ENCODE measurements around the gene TYSND1.
"Not testable (repeated sequence)": the region's sequence is repeated elsewhere in the genome, so short reads cannot be mapped to it uniquely, and the experiment has no call there.

Gene TYSND1

DNA sequence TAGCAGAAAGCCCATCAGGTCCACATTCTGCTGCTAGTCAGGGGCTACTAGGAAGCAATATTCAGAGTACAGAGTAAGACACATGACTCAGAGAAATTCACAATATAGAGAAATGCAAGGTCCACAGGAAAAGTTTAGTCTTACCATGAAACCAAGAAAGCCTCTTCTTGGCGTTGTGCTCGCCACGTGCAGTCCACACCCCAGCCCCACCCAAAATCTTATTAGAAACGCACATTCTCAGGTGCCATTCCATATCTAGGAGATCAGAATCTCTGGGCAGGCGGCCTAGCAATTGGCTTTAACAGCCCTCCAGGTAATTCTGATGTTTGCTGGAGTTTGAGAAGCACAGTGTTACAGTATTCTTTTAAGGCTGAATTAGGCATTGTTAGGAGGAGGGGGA lies 39.6 kb upstream of the TYSND1 start:
- Histone ChIP-seq H3K36me3 (ENCODE audit: low read depth) (no peaks in the 10 kb centered on the region), H3K4me3 (ENCODE audit: severe bottlenecking) (no peak overlapping the region), H3K9me3 (ENCODE audit: severe bottlenecking) (no peaks in the 10 kb centered on the region), H3K27me3 (ENCODE audit: insufficient read depth, poor library complexity, severe bottlenecking) (no peaks in the 10 kb centered on the region), H3K4me1 (ENCODE audit: insufficient read depth, poor library complexity, severe bottlenecking) (peaks cover 9% of the 10 kb centered on the region), H3K27ac (ENCODE audit: poor library complexity, severe bottlenecking) (peak overlapping the region; percentile 13)
- no peak for DNase-seq (ENCODE audit: low spot score)
- peak; percentile 23; the same call in 1 of the 3 replicates for ATAC-seq (ENCODE audit: low read depth)
- TF ChIP-seq, protein P1, sequence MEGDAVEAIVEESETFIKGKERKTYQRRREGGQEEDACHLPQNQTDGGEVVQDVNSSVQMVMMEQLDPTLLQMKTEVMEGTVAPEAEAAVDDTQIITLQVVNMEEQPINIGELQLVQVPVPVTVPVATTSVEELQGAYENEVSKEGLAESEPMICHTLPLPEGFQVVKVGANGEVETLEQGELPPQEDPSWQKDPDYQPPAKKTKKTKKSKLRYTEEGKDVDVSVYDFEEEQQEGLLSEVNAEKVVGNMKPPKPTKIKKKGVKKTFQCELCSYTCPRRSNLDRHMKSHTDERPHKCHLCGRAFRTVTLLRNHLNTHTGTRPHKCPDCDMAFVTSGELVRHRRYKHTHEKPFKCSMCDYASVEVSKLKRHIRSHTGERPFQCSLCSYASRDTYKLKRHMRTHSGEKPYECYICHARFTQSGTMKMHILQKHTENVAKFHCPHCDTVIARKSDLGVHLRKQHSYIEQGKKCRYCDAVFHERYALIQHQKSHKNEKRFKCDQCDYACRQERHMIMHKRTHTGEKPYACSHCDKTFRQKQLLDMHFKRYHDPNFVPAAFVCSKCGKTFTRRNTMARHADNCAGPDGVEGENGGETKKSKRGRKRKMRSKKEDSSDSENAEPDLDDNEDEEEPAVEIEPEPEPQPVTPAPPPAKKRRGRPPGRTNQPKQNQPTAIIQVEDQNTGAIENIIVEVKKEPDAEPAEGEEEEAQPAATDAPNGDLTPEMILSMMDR (IDR thresholded peaks at IDR 0.05; ENCODE audit: poor library complexity, severe bottlenecking): no peak

DNA sequence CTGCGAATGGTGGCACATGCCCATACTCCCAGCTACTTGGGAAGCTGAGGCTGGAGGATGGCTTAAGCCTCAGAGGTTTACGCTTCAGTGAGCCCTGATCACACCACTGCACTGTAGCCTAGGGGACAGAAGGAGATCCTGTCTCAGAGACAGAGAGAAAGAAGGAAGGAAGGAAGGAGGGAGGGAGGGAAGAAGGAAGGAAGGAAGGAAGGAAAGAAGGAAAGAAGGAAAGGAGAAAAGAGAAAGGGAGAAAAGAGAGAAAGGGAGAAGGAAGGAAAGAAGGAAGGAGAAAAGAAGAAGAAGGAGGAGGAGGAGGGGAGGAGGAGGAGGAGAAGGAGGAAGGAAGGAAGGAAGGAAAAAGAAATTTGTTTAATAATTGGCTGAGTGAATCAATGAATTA lies 36.8 kb upstream of the TYSND1 start:
- DNase-seq (ENCODE audit: low spot score): no peak
- no peak for ATAC-seq (ENCODE audit: low read depth)

DNA sequence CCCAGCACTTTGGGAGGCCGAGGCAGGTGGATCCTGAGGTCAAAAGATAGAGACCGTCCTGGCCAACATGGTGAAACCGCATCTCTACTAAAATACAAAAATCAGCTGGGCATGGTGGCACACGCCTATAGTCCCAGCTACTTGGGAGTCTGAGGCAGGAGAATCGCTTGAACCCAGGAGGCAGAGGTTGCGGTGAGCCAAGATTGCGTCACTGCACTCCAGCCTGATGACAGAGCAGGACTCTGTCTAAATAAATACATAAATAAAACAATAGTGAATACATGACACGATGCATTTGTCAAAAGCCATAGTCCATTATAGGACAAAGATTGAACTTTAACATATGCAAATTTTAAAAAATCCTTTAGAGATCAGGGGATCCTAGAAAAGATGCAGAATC lies 32.7 kb upstream of the TYSND1 start:
- not testable (repeated sequence) for ATAC-seq (ENCODE audit: low read depth); H3K9me3 ChIP-seq (ENCODE audit: severe bottlenecking); H3K27me3 ChIP-seq (ENCODE audit: insufficient read depth, poor library complexity, severe bottlenecking); H3K4me1 ChIP-seq (ENCODE audit: insufficient read depth, poor library complexity, severe bottlenecking); H3K4me3 ChIP-seq (ENCODE audit: severe bottlenecking); H3K36me3 ChIP-seq (ENCODE audit: low read depth); DNase-seq (ENCODE audit: low spot score); H3K27ac ChIP-seq (ENCODE audit: poor library complexity, severe bottlenecking)

More for the DNA sequence above, 36.8 kb upstream of the TYSND1 start:
- Histone ChIP-seq H3K27ac (ENCODE audit: poor library complexity, severe bottlenecking) (no peak overlapping the region), H3K4me1 (ENCODE audit: insufficient read depth, poor library complexity, severe bottlenecking) (peaks cover 9% of the 10 kb centered on the region), H3K27me3 (ENCODE audit: insufficient read depth, poor library complexity, severe bottlenecking) (no peaks in the 10 kb centered on the region), H3K9me3 (ENCODE audit: severe bottlenecking) (no peaks in the 10 kb centered on the region), H3K4me3 (ENCODE audit: severe bottlenecking) (no peak overlapping the region), H3K36me3 (ENCODE audit: low read depth) (no peaks in the 10 kb centered on the region)
- TF ChIP-seq, protein P1 (IDR thresholded peaks at IDR 0.05; ENCODE audit: poor library complexity, severe bottlenecking): no peak

DNA sequence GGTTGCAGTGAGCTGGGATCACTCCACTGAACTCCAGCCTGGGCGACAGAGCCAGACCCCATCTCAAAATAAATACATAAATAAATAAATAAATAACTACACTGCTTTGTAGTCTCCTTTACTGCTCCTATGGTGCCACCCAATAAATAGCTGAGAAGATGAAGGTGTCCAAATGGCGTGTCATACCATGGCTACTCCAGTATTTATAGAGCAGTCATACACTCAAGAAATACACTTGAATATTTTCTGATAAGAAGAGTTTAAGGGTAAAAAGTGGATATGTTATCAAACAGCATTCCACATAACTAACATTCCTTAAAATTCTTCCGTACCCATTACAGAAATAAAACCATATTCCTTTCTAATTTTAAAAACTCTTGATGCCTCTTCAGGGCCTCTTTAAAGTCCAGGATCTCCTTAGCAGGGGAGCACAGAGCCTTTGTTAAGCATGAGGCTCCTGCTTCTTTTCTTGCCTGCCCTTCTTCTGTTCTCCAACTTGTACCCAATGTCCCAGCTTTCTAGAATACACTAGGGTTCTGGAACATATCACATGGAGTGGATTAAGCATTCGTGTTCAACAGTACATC lies 31.7 kb upstream of the TYSND1 start:
- no peaks in the 10 kb centered on the region for H3K9me3 ChIP-seq (ENCODE audit: severe bottlenecking)
- H3K4me1 ChIP-seq (ENCODE audit: insufficient read depth, poor library complexity, severe bottlenecking): no peaks in the 10 kb centered on the region
- no peak overlapping the region for H3K27ac ChIP-seq (ENCODE audit: poor library complexity, severe bottlenecking)
- no peaks in the 10 kb centered on the region for H3K27me3 ChIP-seq (ENCODE audit: insufficient read depth, poor library complexity, severe bottlenecking)
- H3K4me3 ChIP-seq (ENCODE audit: severe bottlenecking): no peak overlapping the region
- H3K36me3 ChIP-seq (ENCODE audit: low read depth): no peaks in the 10 kb centered on the region
- no peak for DNase-seq (ENCODE audit: low spot score)
- TF ChIP-seq, protein P1 (IDR thresholded peaks at IDR 0.05; ENCODE audit: poor library complexity, severe bottlenecking): no peak
- ATAC-seq (ENCODE audit: low read depth): no peak

DNA sequence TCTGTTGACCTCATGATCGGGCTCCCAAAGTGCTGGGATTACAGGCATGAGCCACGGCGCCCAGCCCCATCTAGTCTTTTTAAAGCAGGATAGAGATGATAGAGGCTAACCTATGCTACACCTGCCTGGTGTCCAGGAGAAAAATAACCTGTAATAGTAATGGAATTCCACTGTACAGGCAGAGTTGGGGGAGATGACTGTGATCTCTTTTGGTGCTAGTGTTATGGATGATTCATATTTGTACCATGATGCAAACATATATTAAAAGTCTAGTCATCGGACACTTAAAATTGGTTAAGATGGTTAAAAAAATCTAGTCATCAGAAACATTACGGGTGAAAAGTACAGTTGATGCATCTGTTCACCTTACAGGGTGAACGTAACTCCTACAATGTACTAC lies 29.9 kb upstream of the TYSND1 start:
- Histone ChIP-seq H3K9me3 (ENCODE audit: severe bottlenecking) (no peaks in the 10 kb centered on the region), H3K36me3 (ENCODE audit: low read depth) (no peaks in the 10 kb centered on the region), H3K4me3 (ENCODE audit: severe bottlenecking) (no peak overlapping the region), H3K27me3 (ENCODE audit: insufficient read depth, poor library complexity, severe bottlenecking) (no peaks in the 10 kb centered on the region), H3K4me1 (ENCODE audit: insufficient read depth, poor library complexity, severe bottlenecking) (no peaks in the 10 kb centered on the region), H3K27ac (ENCODE audit: poor library complexity, severe bottlenecking) (no peak overlapping the region)
- peak; percentile 80; the same call in 2 of the 3 replicates for ATAC-seq (ENCODE audit: low read depth)
- TF ChIP-seq, protein P1 (IDR thresholded peaks at IDR 0.05; ENCODE audit: poor library complexity, severe bottlenecking): no peak
- DNase-seq (ENCODE audit: low spot score): no peak
